RWPE2 (cell line): ENCODE results near the gene ALS2.

Experiments used
- ATAC-seq: fragments of 200-7000 bp; cut with Tn5 transposase; 3 replicates; pipeline ENCODE4 v1.9.1; 2021; ENCODE audit warnings: low read depth
- DNase-seq: peaks from one replicate; pipeline ENCODE4 v3.0.0-alpha.2; 2020; ENCODE audit warnings: low spot score
- H3K27ac ChIP-seq: fragments of 450-650 bp; 2 replicates; pipeline ENCODE4 v1.5.1; 2017; ENCODE audit warnings: mild to moderate bottlenecking; ENCODE audit not compliant: poor library complexity, severe bottlenecking
- H3K27me3 ChIP-seq: fragments of 250-450 bp; sonication (Bioruptor Pico); 2 replicates; pipeline ENCODE4 v1.5.1; 2021; ENCODE audit warnings: mild to moderate bottlenecking, moderate library complexity; ENCODE audit not compliant: insufficient read depth, poor library complexity, severe bottlenecking
- H3K36me3 ChIP-seq: fragments of 250-450 bp; sonication (Bioruptor Pico); 2 replicates; pipeline ENCODE4 v1.5.1; 2020; ENCODE audit warnings: low read depth, mild to moderate bottlenecking, moderate library complexity
- H3K4me1 ChIP-seq: fragments of 250-450 bp; sonication (Bioruptor Pico); 2 replicates; pipeline ENCODE4 v1.5.1; 2021; ENCODE audit warnings: mild to moderate bottlenecking, moderate library complexity; ENCODE audit not compliant: insufficient read depth, poor library complexity, severe bottlenecking
- H3K4me3 ChIP-seq: fragments of 250-450 bp; sonication (Bioruptor Pico); 2 replicates; pipeline ENCODE4 v1.5.1; 2021; ENCODE audit warnings: mild to moderate bottlenecking, moderate library complexity; ENCODE audit not compliant: severe bottlenecking
- H3K9me3 ChIP-seq: fragments of 250-450 bp; sonication (Bioruptor Pico); 2 replicates; pipeline ENCODE4 v1.5.1; 2021; ENCODE audit warnings: mild to moderate bottlenecking, moderate library complexity; ENCODE audit not compliant: severe bottlenecking
- CTCF ChIP-seq: fragments of 450-650 bp; IDR thresholded peaks from one replicate; pipeline ENCODE4 v1.5.1; 2017; ENCODE audit warnings: mild to moderate bottlenecking, moderate library complexity; ENCODE audit not compliant: poor library complexity, severe bottlenecking

Gene ALS2

GRCh38 chr2:201780674-201781493 is at the start of gene ALS2:
TSS of gene ALS2 (minus strand) at chr2:201780933. CDS start at chr2:201768885, 12,048 bp downstream.
- Histone ChIP-seq H3K4me3 (peak within 1 kb of the TSS; percentile 68), H3K36me3 (no peaks in the 10 kb centered on the region), H3K27ac (peak within 1 kb of the TSS; percentile 53), H3K4me1 (peaks cover 27% of the 10 kb centered on the region), H3K27me3 (no peaks in the 10 kb centered on the region), H3K9me3 (no peaks in the 10 kb centered on the region)
- peak; percentile 88 for ATAC-seq
- TF ChIP-seq CTCF = no peak
- peak; percentile 98 for DNase-seq

GRCh38 chr2:201828220-201828619 is 47.5 kb upstream of the ALS2 start:
- no peaks in the 10 kb centered on the region for H3K36me3 ChIP-seq
- no peak overlapping the region for H3K4me3 ChIP-seq

GRCh38 chr2:201827621-201828020 is 46.9 kb upstream of the ALS2 start:
- no peak overlapping the region for H3K27ac ChIP-seq
- ATAC-seq (no peak), DNase-seq (no peak)
- no peak overlapping the region for H3K4me3 ChIP-seq
- H3K36me3 ChIP-seq = no peaks in the 10 kb centered on the region
- no peaks in the 10 kb centered on the region for H3K9me3 ChIP-seq
- H3K4me1 ChIP-seq = no peaks in the 10 kb centered on the region
- TF ChIP-seq CTCF = no peak
- no peaks in the 10 kb centered on the region for H3K27me3 ChIP-seq

More at GRCh38 chr2:201828220-201828619, 47.5 kb upstream of the ALS2 start:
- DNase-seq (no peak), ATAC-seq (no peak)
- no peaks in the 10 kb centered on the region for H3K9me3 ChIP-seq
- H3K27me3 ChIP-seq = no peaks in the 10 kb centered on the region
- H3K4me1 ChIP-seq = no peaks in the 10 kb centered on the region
- TF ChIP-seq CTCF = no peak
- no peak overlapping the region for H3K27ac ChIP-seq

GRCh38 chr2:201824212-201824611 is 43.5 kb upstream of the ALS2 start:
- DNase-seq = no peak
- ATAC-seq = no peak
- no peaks in the 10 kb centered on the region for H3K27me3 ChIP-seq

More at GRCh38 chr2:201824212-201824611, 43.5 kb upstream of the ALS2 start:
- Histone ChIP-seq H3K36me3 (no peaks in the 10 kb centered on the region), H3K27ac (no peak overlapping the region), H3K9me3 (no peaks in the 10 kb centered on the region), H3K4me3 (no peak overlapping the region), H3K4me1 (no peaks in the 10 kb centered on the region)
- no peak for TF ChIP-seq CTCF
